ENCODE measurements around the gene PTPRD. TPM values are rescaled to one million over a fixed set of nuclear protein-coding genes. Genes with fewer than 3 reads are reported as not detected.
A peak's percentile ranks its signal among the peaks of the same experiment; 100 is the strongest.

Gene PTPRD
- total RNA-seq, 1 donor from 2014 or later = 532 TPM

GRCh38 chr9:8903077-8903476, 1709.7 kb downstream of the PTPRD start:
- TF ChIP-seq, protein P1, sequence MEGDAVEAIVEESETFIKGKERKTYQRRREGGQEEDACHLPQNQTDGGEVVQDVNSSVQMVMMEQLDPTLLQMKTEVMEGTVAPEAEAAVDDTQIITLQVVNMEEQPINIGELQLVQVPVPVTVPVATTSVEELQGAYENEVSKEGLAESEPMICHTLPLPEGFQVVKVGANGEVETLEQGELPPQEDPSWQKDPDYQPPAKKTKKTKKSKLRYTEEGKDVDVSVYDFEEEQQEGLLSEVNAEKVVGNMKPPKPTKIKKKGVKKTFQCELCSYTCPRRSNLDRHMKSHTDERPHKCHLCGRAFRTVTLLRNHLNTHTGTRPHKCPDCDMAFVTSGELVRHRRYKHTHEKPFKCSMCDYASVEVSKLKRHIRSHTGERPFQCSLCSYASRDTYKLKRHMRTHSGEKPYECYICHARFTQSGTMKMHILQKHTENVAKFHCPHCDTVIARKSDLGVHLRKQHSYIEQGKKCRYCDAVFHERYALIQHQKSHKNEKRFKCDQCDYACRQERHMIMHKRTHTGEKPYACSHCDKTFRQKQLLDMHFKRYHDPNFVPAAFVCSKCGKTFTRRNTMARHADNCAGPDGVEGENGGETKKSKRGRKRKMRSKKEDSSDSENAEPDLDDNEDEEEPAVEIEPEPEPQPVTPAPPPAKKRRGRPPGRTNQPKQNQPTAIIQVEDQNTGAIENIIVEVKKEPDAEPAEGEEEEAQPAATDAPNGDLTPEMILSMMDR (IDR thresholded peaks at IDR 0.05; ENCODE audit: partially characterized antibody, unreplicated experiment) = no peak
- H3K27me3 Mint-ChIP-seq (ENCODE audit: unreplicated experiment) = no peaks in the 10 kb centered on the region
- H3K36me3 Mint-ChIP-seq (ENCODE audit: unreplicated experiment) = no peaks in the 10 kb centered on the region
- no peak overlapping the region for H3K4me3 Mint-ChIP-seq (ENCODE audit: unreplicated experiment)
- no peaks in the 10 kb centered on the region for H3K4me1 Mint-ChIP-seq (ENCODE audit: low read depth, unreplicated experiment)
- H3K9me3 Mint-ChIP-seq (ENCODE audit: unreplicated experiment) = no peaks in the 10 kb centered on the region
- H3K27ac Mint-ChIP-seq (ENCODE audit: unreplicated experiment) = no peak overlapping the region
- DNase-seq = no peak

GRCh38 chr9:8901146-8901545, 1711.7 kb downstream of the PTPRD start:
- Mint-ChIP-seq H3K36me3 (ENCODE audit: unreplicated experiment) (no peaks in the 10 kb centered on the region), H3K4me3 (ENCODE audit: unreplicated experiment) (no peak overlapping the region), H3K9me3 (ENCODE audit: unreplicated experiment) (no peaks in the 10 kb centered on the region), H3K27me3 (ENCODE audit: unreplicated experiment) (no peaks in the 10 kb centered on the region), H3K4me1 (ENCODE audit: low read depth, unreplicated experiment) (no peaks in the 10 kb centered on the region), H3K27ac (ENCODE audit: unreplicated experiment) (no peak overlapping the region)
- no peak for DNase-seq
- TF ChIP-seq, protein P1 (IDR thresholded peaks at IDR 0.05; ENCODE audit: partially characterized antibody, unreplicated experiment) = no peak

DNA sequence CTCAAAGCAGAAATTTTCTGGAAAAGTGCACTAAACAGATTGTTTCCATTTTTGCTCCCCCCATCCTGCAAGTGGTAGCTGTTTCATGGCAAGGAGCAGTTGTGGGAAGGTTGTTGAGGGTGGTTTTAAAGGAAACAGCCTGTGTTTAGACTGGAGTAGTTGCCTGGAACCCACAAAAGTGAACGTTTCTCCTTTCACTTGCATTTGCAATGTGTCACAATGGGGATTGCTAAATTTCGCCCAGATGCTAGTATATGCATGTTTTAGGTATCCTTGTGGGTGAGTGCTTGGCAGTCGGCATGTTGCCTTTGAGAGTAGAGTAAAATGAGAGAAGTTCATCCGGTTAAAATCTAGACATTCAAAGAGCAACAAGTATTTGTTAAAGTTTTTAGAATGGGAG, 1713.3 kb downstream of the PTPRD start:
- no peaks in the 10 kb centered on the region for H3K4me1 Mint-ChIP-seq (ENCODE audit: low read depth, unreplicated experiment)
- no peak overlapping the region for H3K27ac Mint-ChIP-seq (ENCODE audit: unreplicated experiment)
- DNase-seq = no peak
- H3K9me3 Mint-ChIP-seq (ENCODE audit: unreplicated experiment) = no peaks in the 10 kb centered on the region
- TF ChIP-seq, protein P1 (IDR thresholded peaks at IDR 0.05; ENCODE audit: partially characterized antibody, unreplicated experiment) = no peak
- no peaks in the 10 kb centered on the region for H3K27me3 Mint-ChIP-seq (ENCODE audit: unreplicated experiment)
- H3K36me3 Mint-ChIP-seq (ENCODE audit: unreplicated experiment) = no peaks in the 10 kb centered on the region
- H3K4me3 Mint-ChIP-seq (ENCODE audit: unreplicated experiment) = no peak overlapping the region

DNA sequence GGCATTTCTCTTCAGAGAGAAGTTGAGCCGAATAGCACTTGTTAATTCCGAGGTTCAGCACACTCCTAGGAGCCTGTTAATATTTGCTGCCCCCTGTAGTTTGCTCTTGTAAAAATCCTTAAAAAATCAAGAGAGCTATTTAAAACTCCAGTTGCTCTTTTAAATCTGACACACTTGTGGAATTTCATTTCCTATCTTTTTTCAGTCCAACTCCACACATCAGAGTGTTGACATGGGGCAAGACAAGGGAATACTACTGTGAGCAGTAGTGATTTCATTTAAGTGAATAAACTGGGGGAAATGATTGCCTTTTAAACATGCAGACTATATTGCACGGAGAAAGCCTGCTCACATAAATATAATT, 1717.0 kb downstream of the PTPRD start:
- no peak for DNase-seq
- Mint-ChIP-seq H3K27ac (ENCODE audit: unreplicated experiment) (no peak overlapping the region), H3K27me3 (ENCODE audit: unreplicated experiment) (no peaks in the 10 kb centered on the region), H3K4me3 (ENCODE audit: unreplicated experiment) (no peak overlapping the region), H3K9me3 (ENCODE audit: unreplicated experiment) (no peaks in the 10 kb centered on the region), H3K36me3 (ENCODE audit: unreplicated experiment) (no peaks in the 10 kb centered on the region), H3K4me1 (ENCODE audit: low read depth, unreplicated experiment) (no peaks in the 10 kb centered on the region)
- TF ChIP-seq, protein P1 (IDR thresholded peaks at IDR 0.05; ENCODE audit: partially characterized antibody, unreplicated experiment) = peak; percentile 66

GRCh38 chr9:8895106-8895860, 1717.5 kb downstream of the PTPRD start:
- H3K9me3 Mint-ChIP-seq (ENCODE audit: unreplicated experiment) = no peaks in the 10 kb centered on the region
- H3K4me3 Mint-ChIP-seq (ENCODE audit: unreplicated experiment) = no peak overlapping the region
- H3K27ac Mint-ChIP-seq (ENCODE audit: unreplicated experiment) = no peak overlapping the region
- DNase-seq = no peak
- H3K4me1 Mint-ChIP-seq (ENCODE audit: low read depth, unreplicated experiment) = no peaks in the 10 kb centered on the region
- no peaks in the 10 kb centered on the region for H3K27me3 Mint-ChIP-seq (ENCODE audit: unreplicated experiment)
- TF ChIP-seq, protein P1 (IDR thresholded peaks at IDR 0.05; ENCODE audit: partially characterized antibody, unreplicated experiment) = no peak
- H3K36me3 Mint-ChIP-seq (ENCODE audit: unreplicated experiment) = no peaks in the 10 kb centered on the region
